ENCODE measurements around the gene MX1.

- TF ChIP-seq, protein P1, sequence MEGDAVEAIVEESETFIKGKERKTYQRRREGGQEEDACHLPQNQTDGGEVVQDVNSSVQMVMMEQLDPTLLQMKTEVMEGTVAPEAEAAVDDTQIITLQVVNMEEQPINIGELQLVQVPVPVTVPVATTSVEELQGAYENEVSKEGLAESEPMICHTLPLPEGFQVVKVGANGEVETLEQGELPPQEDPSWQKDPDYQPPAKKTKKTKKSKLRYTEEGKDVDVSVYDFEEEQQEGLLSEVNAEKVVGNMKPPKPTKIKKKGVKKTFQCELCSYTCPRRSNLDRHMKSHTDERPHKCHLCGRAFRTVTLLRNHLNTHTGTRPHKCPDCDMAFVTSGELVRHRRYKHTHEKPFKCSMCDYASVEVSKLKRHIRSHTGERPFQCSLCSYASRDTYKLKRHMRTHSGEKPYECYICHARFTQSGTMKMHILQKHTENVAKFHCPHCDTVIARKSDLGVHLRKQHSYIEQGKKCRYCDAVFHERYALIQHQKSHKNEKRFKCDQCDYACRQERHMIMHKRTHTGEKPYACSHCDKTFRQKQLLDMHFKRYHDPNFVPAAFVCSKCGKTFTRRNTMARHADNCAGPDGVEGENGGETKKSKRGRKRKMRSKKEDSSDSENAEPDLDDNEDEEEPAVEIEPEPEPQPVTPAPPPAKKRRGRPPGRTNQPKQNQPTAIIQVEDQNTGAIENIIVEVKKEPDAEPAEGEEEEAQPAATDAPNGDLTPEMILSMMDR (IDR thresholded peaks at IDR 0.05; ENCODE audit: insufficient read depth, low read length): no peak
- TF ChIP-seq POLR2AphosphoS5 (IDR thresholded peaks at IDR 0.05; ENCODE audit: low read depth): no peak
- no peak for TF ChIP-seq GABPA (IDR thresholded peaks at IDR 0.05; ENCODE audit: low read depth)
Measured at GRCh38 chr21:41407541-41408460, 18.2 kb upstream of the MX1 start.
